Measurements from ENCODE around the gene RYR1.

RYR1 gene

DNA sequence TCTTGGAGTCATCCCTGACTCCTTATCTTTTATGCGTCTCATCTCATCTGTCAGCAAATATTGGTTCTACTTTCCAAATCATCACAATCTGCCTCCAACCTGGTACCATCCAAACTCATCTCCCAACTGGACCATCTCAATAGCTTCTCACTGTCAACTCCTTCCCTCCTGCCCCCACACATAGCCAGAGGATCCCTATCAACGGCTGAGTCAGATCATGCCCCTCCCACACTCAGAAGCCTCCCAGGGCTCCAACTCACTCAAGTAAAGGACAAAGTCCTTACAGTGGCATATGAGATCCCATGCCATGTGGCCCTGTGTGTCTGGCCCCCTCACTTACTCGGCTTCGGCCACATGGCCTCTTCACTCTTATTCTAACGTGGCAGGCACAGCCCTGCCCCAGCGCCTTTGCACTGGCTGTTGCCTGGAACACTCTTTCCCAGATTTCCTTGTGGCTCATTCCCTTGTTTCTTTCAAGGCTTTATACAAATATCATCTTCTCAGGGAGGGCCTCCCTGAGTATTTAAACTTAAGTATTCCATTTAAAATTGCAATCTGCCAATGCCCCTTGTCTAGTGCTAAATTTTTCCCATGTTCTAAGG is 40.7 kb upstream of the RYR1 start:
- no peak overlapping the region for H3K27ac ChIP-seq

DNA sequence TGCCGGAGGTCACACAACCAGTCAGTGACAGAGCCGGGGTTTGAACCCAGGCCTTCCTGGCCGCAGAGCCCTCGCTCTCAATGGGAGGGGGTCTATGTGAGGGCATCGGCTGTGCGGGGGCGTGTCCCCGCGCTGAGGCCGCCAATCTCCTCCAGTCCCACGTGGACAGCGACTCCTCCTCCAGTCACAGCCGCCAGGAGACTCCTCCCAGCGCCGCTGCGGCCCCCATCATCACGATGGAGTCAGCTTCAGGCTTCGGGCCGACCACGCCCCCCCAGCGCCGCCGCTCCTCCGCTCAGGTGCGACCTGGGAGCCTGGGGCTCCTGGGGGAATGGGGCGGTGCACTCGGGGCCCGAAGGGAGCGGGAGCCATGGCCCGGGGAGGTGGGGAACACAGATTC is 39.0 kb upstream of the RYR1 start:
- TF ChIP-seq CTCF (conservative IDR thresholded peaks at IDR 0.05): no peak
- TF ChIP-seq ZFX (IDR thresholded peaks at IDR 0.05): no peak
- no peak overlapping the region for H3K27ac ChIP-seq

More for the DNA sequence above, 40.7 kb upstream of the RYR1 start:
- TF ChIP-seq ZFX (IDR thresholded peaks at IDR 0.05): no peak
- no peak for TF ChIP-seq CTCF (conservative IDR thresholded peaks at IDR 0.05)

- H3K27ac ChIP-seq: no peak overlapping the region
- TF ChIP-seq ZFX (IDR thresholded peaks at IDR 0.05) (no peak), CTCF (conservative IDR thresholded peaks at IDR 0.05) (no peak)
Observed at GRCh38 chr19:38395381-38396114, 37.9 kb upstream of the RYR1 start.

- TF ChIP-seq CTCF (conservative IDR thresholded peaks at IDR 0.05) (no peak), ZFX (IDR thresholded peaks at IDR 0.05) (no peak)
- H3K27ac ChIP-seq: no peak overlapping the region
Observed at GRCh38 chr19:38399081-38399480, 34.4 kb upstream of the RYR1 start.

DNA sequence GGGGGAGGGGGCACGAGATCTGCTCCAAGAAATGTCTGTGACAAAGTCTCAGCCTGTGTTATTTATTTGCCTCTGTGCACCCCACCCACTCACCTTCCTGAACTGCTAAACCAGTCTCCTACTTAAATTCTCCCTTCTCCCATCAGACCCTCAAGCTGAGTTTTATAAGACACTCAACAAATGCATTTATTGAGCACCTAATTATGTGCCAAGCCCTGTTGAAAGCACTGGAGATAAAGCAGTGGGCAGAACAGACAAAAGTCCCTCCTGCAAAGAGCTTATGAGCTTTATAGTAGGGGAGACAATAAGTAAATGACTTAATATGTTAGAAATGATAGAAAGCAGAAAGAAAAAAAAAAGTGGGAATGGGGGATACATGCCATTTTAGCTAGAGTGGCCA is 34.0 kb upstream of the RYR1 start:
- H3K27ac ChIP-seq: no peak overlapping the region
- TF ChIP-seq CTCF (conservative IDR thresholded peaks at IDR 0.05): no peak
- no peak for TF ChIP-seq ZFX (IDR thresholded peaks at IDR 0.05)

DNA sequence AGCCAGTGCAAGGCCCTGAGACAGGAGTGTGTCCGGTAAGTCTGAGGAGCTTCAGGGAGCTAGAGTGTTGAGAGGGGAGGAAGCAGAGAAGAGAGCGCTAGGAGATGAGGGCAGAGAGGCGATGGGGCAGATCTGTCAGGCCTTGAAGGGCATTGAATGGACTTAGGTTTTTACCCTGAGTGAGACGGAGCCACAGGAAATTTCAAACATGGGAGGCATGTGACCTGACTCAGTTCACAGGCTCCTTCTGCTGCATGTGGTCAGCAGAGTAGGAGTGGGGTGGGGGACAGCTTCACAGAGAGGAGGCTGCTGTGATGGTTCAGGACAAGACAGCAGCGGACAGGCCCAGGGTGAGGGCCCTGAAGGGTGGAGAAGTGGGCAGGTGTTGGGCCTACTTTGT is 33.1 kb upstream of the RYR1 start:
- no peak overlapping the region for H3K27ac ChIP-seq
- TF ChIP-seq ZFX (IDR thresholded peaks at IDR 0.05): no peak
- no peak for TF ChIP-seq CTCF (conservative IDR thresholded peaks at IDR 0.05)

GRCh38 chr19:38401148-38401547 is 32.3 kb upstream of the RYR1 start:
- no peak overlapping the region for H3K27ac ChIP-seq
- TF ChIP-seq ZFX (IDR thresholded peaks at IDR 0.05): no peak
- no peak for TF ChIP-seq CTCF (conservative IDR thresholded peaks at IDR 0.05)

All from C4-2B (cell line).